Skin of body (tissue), 2 donors: ENCODE results near the gene IFT172. TPM values are rescaled to one million over a fixed set of nuclear protein-coding genes. Genes with fewer than 3 reads are reported as not detected.
A peak's percentile ranks its signal among the peaks of the same experiment; 100 is the strongest.

Experiments used
- DNase-seq: peaks from one replicate; lab custom pipeline; 2025; lab: John Stamatoyannopoulos, UW
- total RNA-seq: library from RNA; depleted of rRNA; stranded (reverse); fragments of >200 nt; gene quantifications from one replicate; pipeline ENCODE4 v1.2.3, GENCODE V29; 2014

IFT172 gene
- total RNA-seq, 1 donor from 2014 or later = 25.9 TPM

DNA sequence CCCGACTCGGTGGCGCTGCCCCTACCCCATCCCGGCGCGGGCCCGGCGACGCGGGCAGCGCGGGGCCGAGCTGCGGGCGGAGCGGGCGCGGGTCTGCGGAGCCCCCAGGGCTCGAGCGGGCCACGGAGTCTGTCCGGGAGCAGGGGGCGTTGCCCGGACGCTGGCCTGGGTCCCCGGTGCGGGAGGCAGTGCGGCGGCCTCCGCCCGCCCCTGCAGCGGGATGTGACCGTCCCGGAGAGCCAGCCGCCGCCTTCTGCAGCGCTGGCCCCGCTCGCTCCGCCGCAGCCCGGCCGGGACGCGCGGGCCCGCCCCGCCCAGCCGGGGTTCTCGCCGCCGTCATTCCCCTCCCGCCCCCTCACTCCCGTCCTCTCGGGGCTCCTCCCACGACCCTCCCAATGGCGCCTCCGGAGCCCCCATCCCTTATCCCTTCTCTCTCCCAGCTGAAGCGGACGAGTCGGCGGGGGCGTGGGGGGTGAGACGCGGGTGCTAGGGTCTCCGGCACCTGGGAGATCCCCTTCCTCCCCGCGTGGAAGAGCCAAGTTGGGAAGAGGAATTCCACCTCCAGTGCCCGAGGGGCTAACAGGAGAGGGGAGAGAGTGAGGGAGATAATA is 5.5 kb upstream of the IFT172 start, which contains the start of gene FNDC4:
Gene FNDC4, minus strand, starts transcription at position 257 of the 611 bp plus-strand sequence. CDS start 521 bp downstream, outside the sequence.
- DNase-seq = no peak

DNA sequence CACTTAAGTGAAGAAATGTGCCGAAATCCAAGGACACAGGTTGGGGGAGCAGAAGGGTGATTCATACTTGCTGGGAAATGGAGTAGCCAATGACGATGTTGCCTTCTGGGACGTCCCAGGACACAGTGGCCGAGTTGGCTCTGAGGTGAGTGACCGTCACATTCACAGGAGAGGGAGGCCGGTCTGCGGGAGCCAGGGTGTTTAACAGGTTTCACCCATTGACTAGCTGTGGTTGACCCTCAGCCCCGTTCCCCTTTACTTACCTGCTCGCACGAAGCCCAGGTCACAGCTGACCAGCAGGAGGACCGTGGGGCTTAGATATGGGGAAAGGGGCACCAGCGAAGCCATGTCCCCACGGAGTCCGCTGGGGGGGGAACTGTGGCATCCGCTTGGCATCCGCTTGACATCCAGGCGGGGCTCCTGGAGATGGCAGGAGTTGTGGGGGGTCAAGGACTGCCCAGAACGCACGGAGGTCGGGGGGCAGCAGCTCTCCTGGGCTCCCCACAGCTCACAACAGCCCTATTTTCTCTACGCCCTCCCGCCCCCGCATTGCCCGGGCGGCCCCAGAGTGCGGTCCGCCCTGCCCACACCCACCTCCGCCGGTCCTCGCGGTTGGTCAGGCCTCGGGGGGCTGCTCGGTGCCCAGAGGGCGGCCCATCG is 4.9 kb upstream of the IFT172 start:
- no peak for DNase-seq

DNA sequence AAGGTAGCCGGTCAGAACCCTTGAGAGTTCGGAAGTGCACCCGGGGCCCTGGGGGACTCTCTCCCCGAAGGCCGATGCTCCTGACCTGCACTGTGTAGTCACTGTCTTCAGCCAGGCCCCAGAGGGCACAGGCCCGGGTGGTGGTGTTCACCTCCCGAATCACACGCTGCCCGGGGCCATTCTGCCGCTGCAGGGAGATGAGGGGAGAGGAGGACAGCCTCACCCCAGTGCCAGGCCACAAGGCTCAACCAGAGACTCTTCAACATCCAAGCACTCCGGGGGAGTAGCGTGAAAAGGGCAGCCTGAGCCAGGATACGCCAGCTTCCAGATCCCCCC is 4.4 kb upstream of the IFT172 start:
- no peak for DNase-seq

DNA sequence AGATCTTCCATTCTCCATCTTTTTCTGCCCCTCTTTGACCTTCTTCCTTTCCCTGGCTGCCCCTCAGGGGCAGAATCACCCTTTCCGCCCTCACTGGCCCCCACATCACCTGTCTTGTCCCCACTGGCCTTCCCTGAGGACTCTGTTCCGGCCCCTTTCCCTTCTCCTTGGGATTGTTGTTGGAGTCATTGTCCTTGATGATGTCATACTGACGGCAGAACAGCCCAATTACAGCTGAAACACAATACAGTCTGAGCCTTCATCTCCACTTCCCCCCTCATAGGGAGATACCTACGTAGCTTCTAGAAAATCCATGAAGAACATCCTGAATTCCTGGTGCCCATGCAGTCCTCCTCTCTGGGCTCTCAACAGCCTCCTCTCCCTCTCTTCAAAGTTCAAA is 3.0 kb upstream of the IFT172 start:
- no peak for DNase-seq

DNA sequence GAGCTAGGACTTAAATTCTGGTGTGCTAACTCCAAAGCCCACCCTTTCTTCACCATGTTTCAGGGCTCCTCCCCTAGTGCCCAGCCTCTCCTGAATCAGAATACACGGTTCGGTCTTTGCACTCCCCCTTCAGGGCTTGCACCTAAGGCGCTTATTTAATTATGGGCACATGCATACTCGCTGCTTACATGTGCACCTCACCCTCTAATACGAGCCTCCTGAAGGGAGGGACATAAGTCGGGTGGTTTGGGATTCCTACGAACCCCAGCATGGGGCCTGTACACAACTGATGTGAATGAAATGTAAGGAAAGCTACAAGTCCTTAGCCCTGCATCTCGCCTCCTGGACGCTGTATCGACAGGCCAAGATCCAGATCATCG is 435 bp downstream of the IFT172 start:
- DNase-seq = peak; percentile 44

DNA sequence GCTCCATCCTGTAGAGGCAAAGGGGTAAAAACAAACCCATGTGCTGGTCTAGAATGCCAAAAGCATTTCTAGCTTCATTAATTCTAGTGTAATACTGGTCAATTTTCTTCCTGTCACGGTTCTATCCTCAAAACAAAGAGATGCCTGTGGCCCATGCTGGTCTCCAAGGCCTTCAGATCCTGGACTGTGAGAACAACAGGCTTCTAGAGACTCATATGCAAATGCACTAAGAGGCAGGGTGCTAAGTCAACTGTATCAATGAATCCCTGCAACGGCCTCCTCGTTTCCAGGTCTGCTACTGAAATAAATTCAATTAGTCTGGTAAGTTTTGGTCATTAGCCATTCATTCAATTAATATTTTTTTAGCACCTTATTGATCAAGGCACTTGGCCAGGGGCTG is 4.0 kb downstream of the IFT172 start:
- DNase-seq = no peak

DNA sequence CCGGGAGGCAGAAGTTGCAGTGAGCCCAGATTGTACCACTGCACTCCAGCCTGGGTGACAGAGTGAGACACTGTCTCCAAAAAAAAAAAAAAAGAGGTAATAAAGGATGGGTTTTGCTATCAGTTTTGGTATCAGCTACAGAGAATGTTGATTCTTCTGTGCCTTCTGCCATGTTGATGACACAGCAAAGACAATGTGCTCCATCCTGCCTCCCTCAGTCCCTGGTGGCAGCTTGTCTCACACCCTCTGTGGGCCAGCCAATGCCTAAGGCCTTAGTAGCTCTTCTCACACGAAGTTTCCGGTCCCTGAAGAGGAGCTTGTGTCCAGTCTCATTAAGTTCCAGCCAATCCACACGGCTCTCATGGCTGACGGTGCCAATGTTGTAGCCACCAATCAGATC is 17.6 kb downstream of the IFT172 start:
- no peak for DNase-seq

DNA sequence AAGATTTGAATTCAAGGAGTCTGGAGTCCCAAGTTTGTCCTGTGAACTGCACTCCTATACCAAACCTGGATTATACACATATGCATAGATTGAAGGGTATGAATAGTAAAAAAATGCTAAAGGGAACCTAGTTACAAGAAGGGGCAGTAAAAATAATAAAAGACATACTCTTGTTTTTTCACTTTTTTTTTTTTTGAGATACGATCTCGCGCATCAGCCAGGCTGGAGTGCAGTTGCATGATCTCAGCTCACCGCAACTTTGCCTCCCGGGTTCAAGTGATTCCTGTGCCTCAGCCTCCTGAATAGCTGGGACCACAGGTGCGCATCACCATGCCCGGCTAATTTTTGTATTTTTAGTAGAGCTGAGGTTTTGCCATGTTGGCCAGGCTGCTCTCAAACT is 25.1 kb downstream of the IFT172 start:
- DNase-seq = no peak

DNA sequence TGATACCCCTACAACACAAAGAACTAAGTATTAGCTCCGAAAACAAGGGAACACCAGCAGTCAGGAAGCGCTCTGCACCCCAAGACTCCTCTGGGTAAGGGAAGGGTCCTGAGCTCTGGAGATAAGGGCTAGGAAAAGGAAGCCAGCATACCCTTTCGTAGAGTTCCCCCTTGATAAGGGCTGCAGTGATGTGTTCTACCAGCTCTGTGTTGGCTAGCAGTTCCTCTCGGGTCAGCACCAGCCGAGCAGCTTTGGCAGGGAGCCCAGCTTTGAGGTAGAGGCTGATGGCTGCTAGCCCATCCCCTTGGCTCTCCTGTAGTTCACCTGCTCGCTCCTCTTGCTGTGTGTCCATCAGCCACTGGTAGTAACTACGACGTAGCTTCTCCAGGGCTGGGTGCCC is 28.4 kb downstream of the IFT172 start:
- no peak for DNase-seq

DNA sequence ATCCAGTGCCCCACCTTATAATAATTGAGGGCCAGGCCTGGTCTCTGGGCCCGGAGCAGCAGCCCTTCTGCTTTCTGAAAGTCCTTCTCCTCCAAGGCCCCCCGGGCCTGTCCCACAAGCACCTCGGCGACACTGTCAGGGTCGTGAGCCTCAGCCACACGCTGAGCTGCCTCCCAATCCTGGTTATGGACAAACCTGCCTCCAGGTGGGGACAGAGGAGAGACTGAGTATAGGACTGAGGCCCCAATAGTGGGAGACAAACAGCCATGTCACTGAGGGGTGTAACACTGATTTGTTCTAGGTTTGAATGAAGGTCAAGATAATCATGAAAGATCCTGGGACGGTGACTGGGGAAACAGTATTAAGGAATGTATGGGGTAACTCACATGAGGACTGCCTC is 35.6 kb downstream of the IFT172 start:
- no peak for DNase-seq

DNA sequence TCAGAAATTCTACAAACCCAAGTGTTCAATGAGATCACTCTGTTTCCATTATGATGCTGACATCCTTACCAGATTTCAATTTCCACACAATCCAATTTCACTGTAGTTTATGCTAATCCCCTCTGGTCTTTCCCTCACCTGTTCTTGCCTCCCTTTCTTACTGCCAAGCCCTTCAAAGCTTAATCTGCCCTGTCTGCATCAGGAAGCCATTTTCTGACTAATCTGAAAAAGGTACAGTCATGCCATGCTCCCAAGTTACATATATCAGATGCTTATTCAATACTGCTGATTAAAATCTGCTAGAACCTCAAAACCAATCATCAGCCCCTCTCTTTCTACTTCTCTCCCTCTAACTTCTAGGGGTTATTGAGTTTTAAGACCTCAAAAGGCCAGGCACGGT is 38.4 kb downstream of the IFT172 start:
- DNase-seq = no peak

DNA sequence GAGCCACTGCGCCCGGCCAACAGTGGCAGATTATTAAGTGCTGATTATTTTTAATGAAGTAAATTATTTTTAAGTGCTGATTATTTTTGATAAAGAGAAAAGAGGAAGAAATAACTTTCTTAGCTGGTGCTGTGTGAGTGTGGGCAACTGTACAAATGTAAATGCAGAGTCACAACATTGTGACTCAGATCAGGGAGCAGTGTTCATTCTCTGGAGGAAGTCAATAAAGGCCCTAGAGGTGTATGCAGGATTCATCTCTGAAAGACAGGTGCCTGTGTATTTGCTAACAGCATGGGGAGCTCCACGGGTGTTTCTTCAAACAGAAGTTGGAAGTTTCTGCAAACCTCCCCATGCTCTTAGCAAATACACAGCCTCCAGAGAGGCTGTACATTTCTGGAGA is 41.2 kb downstream of the IFT172 start:
- DNase-seq = no peak

DNA sequence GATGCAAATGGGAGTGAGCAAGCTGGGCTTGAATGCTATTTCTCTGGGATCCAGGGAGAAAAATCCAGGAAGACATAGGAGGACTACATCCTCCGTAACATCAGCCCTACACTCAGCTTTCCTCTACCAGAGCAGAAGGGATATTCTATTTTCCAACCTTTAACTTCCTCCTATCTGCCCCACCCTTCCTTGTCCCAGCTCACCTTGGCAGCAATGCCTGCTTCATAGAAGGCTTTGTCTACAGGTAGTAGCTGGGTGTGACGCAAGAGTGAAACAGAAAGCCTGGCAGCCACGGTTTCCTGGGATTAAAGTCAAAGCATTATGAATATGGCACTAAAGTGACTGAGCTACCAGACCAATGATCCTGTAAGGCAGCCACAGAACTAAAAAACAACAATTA is 43.5 kb downstream of the IFT172 start:
- no peak for DNase-seq

DNA sequence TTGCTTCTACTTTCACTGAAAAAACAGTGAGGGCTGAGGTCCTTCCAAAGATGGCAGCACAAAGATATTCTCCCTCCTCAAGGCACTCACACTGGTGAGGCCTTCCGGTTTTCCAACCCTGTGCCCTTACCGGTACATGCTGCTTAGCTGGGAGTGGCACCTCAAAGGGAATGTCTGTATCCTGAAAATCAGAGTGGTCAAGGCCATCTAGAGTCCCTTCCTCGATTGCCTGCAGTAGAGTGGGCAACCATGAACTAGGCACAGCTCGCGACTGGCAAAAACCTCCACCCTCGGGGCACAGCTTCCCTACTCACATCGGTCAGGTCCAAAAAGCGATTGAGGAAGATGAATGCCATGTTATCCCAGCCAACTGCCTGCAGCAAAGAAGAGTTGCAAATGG is 43.9 kb downstream of the IFT172 start:
- no peak for DNase-seq

DNA sequence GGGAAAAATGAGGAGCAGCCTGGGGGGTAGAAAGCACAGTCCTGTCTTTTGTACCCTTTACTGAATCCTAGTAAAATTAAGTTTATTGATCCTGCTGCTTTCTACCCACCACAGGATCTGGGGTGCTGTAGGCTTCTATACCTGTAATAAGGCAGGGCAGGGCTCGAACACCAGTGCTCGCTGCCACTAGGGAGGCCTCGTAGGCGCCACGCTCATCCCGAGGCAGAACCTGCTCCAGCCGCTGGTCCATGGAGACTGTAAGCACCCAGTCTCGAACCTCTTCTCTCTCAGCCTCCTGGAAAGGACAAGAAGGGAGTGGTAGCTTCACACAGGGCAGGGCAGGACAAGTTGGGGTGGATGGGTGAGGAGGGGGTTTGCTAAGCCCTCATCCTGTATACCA is 44.4 kb downstream of the IFT172 start:
- no peak for DNase-seq

DNA sequence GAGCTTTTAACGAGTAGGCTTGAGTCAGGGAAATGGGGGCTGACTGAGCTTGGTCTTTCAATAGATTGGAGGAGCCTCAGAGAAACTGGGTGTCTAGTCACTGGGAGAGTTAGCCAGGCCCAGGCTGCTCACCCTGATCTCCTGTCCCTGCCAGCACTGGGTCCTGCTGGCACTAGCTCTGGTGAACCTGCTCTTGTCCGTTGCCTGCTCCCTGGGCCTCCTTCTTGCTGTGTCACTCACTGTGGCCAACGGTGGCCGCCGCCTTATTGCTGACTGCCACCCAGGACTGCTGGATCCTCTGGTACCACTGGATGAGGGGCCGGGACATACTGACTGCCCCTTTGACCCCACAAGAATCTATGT is 46.6 kb downstream of the IFT172 start:
- DNase-seq = no peak

DNA sequence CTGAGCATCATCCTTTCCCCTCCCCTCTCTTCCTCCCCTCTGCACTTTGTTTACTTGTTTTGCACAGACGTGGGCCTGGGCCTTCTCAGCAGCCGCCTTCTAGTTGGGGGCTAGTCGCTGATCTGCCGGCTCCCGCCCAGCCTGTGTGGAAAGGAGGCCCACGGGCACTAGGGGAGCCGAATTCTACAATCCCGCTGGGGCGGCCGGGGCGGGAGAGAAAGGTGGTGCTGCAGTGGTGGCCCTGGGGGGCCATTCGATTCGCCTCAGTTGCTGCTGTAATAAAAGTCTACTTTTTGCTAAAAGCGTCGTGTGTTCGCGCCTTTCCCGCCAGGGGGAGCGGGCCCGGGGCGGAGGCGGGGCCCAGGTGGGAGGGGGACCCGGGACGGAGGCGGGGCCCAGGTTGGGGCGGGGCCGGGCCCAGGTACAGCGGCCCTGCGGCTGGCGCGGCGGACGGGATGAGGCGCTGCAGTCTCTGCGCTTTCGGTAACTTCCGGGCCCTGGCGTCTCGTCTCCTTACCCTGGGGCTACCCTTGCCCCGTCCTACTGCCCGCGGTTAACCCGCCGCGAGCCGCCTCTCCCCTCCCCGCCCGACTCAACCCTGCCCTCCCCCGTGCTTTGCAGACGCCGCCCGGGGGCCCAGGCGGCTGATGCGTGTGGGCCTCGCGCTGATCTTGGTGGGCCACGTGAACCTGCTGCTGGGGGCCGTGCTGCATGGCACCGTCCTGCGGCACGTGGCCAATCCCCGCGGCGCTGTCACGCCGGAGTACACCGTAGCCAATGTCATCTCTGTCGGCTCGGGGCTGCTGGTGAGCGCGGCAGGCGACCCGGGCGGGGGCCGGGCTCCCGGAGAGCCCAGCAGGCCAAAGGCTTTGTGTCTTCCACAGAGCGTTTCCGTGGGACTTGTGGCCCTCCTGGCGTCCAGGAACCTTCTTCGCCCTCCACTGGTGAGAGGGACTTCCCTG is 47.3 kb downstream of the IFT172 start, which contains the start of gene KRTCAP3:
Gene KRTCAP3, plus strand, starts transcription at position 424 of the 962 bp plus-strand sequence. Its CDS starts 32 bp downstream, at position 456.
- DNase-seq = no peak

DNA sequence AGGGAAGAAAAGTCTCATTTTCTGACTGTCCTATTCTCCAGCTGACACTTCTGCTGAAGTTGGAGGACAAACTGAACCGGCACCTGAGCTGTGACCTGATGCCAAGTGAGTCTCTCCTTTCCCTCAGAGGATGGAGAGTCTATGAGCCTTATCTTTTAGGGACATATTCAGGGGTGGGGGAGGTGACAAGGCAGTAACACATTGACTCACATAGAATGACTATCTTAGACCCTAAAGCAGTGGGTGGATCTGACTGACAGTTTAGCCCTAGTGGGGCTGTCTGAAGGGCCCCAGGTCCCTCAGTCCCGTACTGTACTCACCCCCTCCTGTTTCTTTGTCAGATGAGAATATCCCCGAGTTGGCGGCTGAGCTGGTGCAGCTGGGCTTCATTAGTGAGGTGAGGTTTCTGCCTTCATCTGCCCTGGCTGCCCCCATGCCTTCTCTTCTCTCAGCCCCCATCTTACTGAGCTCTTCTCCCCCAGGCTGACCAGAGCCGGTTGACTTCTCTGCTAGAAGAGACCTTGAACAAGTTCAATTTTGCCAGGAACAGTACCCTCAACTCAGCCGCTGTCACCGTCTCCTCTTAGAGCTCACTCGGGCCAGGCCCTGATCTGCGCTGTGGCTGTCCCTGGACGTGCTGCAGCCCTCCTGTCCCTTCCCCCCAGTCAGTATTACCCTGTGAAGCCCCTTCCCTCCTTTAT is 48.2 kb downstream of the IFT172 start:
- no peak for DNase-seq

DNA sequence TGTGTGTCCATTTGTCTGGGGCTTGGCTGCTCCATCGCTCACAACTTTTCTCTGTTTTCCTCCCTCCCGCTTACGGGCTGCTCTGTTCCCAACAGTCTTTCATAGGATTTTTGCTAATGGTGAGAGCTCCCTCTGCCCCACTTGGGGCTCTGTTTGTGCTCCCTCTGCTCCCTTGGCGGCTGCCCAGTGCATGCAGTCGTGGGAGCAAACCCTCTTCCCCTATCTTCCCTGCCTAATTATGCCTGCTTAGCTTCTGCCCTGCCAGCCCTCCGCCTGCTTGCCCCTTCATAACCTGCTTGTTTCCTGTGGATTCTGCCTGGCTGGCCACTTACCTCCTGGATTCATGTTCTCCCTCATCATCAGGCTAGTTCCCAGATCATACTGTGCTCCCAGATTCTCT is 53.9 kb downstream of the IFT172 start:
- no peak for DNase-seq

DNA sequence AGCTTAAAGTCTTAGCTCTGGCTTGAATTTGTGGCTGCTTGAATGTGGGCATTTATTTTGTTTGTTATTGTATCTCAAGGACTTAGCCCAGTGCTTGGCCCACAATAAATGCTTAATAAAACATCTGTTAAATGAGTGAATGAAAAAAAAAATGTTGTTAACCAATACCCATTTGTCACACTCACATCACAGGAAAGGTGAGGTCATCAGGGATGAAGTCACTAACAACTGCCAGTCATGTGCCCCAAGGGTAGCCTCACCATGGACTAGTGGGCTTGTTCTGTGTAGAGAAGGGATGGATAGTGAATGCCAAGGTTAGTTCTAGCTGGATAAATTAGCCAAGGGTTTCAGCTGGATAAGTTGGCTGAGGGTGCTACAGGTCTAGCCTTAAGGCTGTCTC is 58.1 kb downstream of the IFT172 start:
- DNase-seq = no peak

DNA sequence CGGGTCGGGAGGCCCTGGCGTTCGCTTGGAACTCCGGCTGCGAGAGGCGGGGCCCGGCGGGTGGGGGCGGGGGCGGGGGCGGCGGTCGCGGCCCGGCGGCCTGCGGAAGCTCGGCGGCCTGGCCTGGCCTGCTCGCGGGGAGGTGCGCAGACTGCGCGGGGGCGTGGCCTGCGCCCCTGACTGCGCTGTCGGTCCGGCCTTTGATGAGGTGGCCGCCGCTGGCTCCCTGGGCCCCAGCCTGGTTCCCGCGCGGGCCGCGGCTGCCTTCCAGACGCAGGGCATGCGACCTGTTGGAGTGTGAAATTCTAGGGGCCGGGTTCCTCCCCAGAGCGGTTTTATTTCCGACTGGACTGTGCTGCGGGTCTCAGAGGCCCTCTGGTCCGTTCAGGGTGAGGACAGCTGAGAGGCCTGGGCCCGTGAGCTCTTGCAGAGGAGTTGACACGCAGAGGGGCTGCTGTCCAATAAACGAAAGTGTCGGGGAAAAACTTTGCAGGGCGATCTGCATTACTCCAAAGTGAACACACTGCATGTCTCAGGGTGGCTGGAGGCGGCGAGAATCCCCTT is 60.5 kb downstream of the IFT172 start:
- peak; percentile 52 for DNase-seq
